Gastroesophageal sphincter (tissue), 3 donors: ENCODE results near the gene RELT.

ENCODE experiments used
- EP300 ChIP-seq: sonication (generic); formaldehyde crosslinking; IDR thresholded peaks from one replicate; pipeline ENCODE4 v1.6.1; 2017; ENCODE audit warnings: antibody characterized with exemption, mild to moderate bottlenecking
- POLR2A ChIP-seq, 2 donors: fragments of 450-650 bp; IDR thresholded peaks; one replicate each; pipeline ENCODE4 v1.6.1; 2017; ENCODE audit warnings: antibody characterized with exemption in 2 of 2, mild to moderate bottlenecking in 2 of 2, moderate library complexity in 1 of 2
- POLR2AphosphoS5 ChIP-seq: sonication (generic); formaldehyde crosslinking; IDR thresholded peaks from one replicate; pipeline ENCODE4 v1.6.1; 2017; ENCODE audit warnings: antibody characterized with exemption
- TF ChIP-seq, protein P1 (sequence below), 4 experiments: fragments of 200-600 bp in 2 of 4; fragments of 450-650 bp in 2 of 4; sonication (generic) in 1 of 4; IDR thresholded peaks; one replicate each; pipeline ENCODE4 v1.5.1; 2017 to 2019; ENCODE audit warnings: antibody characterized with exemption in 4 of 4, mild to moderate bottlenecking in 2 of 4, moderate library complexity in 2 of 4

DNA sequence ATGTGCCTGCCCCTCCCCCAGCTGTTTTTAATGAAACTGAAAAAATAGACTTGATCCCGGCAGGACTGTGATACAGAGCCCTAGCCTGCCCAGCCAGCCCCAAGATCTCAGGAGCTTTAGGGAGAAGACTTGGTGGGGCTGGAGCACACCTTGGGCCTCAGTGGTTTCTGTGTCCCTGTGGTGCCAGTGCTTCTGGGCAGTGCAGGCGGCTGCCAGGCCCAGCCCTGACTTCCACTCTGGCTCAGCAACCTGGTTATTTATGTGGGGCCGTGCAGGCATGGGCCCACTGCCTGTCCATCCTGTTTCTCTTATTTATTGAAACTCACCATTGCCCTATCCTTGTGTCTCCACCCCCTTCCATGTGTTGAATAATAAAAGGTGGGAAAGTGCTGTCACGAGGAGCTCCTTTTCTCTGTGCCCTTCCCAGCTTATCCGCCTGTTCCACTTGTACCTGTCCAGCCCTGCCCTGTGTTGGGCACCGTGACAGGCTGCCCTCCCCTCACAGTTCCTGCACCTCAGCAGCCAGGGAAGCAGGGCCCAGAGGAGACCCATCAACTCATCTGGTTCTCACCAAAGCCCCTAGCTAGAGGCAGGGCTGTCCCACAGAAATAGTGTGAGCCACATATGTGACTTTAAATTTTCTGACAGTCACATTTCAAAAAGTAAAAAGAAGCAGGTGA is 20.2 kb downstream of the RELT start:
- TF ChIP-seq, protein P1, sequence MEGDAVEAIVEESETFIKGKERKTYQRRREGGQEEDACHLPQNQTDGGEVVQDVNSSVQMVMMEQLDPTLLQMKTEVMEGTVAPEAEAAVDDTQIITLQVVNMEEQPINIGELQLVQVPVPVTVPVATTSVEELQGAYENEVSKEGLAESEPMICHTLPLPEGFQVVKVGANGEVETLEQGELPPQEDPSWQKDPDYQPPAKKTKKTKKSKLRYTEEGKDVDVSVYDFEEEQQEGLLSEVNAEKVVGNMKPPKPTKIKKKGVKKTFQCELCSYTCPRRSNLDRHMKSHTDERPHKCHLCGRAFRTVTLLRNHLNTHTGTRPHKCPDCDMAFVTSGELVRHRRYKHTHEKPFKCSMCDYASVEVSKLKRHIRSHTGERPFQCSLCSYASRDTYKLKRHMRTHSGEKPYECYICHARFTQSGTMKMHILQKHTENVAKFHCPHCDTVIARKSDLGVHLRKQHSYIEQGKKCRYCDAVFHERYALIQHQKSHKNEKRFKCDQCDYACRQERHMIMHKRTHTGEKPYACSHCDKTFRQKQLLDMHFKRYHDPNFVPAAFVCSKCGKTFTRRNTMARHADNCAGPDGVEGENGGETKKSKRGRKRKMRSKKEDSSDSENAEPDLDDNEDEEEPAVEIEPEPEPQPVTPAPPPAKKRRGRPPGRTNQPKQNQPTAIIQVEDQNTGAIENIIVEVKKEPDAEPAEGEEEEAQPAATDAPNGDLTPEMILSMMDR (IDR thresholded peaks at IDR 0.05), result no peak
- TF ChIP-seq POLR2A (IDR thresholded peaks at IDR 0.05), result no peak
- TF ChIP-seq POLR2AphosphoS5, result no peak
- no peak for TF ChIP-seq EP300
